Thyroid gland (tissue), 4 donors: ENCODE results near the gene KIF25.

ENCODE experiments used
- POLR2A ChIP-seq, 2 donors: fragments of 450-650 bp; IDR thresholded peaks; one replicate each; pipeline ENCODE4 v1.6.1; 2017; ENCODE audit warnings: antibody characterized with exemption in 2 of 2, mild to moderate bottlenecking in 2 of 2, moderate library complexity in 1 of 2
- TF ChIP-seq, protein P1 (sequence below), 6 experiments: fragments of 200-600 bp in 3 of 6; fragments of 450-650 bp in 3 of 6; sonication (generic) in 3 of 6; IDR thresholded peaks; one replicate each; pipeline ENCODE4 v1.5.1; 2016 to 2019; ENCODE audit warnings: antibody characterized with exemption in 6 of 6, mild to moderate bottlenecking in 2 of 6, inconsistent platforms in 1 of 6, moderate library complexity in 1 of 6

DNA sequence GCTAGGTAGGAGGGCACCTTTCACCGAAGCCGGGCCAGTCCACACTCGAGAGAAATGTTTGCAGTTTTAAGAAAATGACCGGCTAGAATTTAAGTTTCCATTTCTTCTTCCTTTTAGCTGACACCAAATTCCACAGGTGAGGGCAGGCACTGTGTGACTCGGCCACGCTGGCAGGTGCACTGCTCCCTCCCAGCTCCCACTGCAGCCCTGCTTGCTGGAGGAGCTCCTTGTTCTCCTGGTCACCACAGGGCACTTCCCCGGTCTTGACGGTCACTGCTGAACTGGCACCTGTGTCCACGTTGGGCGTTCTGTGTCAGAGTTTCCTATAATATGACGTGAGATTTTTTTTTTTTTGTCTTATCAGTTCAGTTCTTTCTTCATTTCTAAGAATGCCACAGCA lies 3.6 kb upstream of the KIF25 start:
- TF ChIP-seq, protein P1, sequence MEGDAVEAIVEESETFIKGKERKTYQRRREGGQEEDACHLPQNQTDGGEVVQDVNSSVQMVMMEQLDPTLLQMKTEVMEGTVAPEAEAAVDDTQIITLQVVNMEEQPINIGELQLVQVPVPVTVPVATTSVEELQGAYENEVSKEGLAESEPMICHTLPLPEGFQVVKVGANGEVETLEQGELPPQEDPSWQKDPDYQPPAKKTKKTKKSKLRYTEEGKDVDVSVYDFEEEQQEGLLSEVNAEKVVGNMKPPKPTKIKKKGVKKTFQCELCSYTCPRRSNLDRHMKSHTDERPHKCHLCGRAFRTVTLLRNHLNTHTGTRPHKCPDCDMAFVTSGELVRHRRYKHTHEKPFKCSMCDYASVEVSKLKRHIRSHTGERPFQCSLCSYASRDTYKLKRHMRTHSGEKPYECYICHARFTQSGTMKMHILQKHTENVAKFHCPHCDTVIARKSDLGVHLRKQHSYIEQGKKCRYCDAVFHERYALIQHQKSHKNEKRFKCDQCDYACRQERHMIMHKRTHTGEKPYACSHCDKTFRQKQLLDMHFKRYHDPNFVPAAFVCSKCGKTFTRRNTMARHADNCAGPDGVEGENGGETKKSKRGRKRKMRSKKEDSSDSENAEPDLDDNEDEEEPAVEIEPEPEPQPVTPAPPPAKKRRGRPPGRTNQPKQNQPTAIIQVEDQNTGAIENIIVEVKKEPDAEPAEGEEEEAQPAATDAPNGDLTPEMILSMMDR (IDR thresholded peaks at IDR 0.05) = no peak
- no peak for TF ChIP-seq POLR2A (IDR thresholded peaks at IDR 0.05)
